Measurements from ENCODE around the gene LGALS3BP. TPM values are rescaled to one million over a fixed set of nuclear protein-coding genes. Genes with fewer than 3 reads are reported as not detected.

LGALS3BP gene
- total and polyA plus RNA-seq, 2 of the 4 experiments (the other 2 are of a cell fraction), result 33.7 to 273 TPM

DNA sequence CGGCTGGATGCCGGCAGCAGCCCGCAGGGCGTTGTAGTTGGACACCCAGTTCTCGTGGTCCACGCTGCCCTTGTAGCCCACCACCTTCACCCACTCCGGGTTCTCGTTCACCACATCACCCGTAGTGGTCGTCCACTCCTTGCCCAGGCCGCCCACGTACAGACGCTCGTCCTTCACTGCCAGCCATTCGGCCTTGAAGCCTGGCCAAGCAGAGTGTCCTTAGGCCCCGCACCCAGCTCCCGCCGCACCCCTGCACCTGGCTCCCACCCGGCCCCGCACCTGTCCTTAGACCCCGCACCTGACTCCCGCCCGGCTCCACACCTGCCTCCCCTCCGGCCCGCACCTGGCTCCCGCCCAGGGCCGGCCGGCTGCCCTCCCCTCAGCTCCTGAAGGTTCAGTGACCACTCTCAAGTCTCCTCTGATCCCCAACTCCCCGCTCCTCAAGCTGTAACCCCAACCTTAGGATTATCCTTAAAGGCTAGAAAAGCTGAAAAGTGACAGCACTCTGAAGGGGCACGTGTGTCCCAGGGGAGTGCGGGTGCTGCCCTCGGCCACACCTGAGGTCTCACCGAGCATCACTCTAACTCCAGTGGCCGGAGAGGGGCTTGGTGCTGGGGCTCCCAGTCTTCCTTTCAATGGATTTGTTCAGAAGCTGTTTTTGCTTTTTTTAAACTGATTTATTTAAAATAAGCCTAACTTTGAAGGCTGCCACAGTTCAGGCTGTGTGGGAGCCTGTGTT, 15.5 kb upstream of the LGALS3BP start:
- BruUV-seq (replicated peaks), result no TSS peak
- no peak overlapping the region for H2AFZ ChIP-seq (replicated peaks; ENCODE audit: low read length, poor library complexity)
- in situ Hi-C loops (cut with MboI; ENCODE audit: low sequenced_read_pairs), result no loop called here

More for the DNA sequence above, 15.5 kb upstream of the LGALS3BP start:
- Histone ChIP-seq H3K23ac (ENCODE audit: low read depth, low read length) (no peak overlapping the region), H3K14ac (replicated peaks; ENCODE audit: low read depth, low read length) (no peak overlapping the region), H3K9ac (ENCODE audit: low read depth, low read length) (no peak overlapping the region), H4K5ac (ENCODE audit: low read depth, low read length) (no peak overlapping the region), H3K36me3 (ENCODE audit: control insufficient read depth, insufficient read depth, low read length) (peaks cover 76% of the 10 kb centered on the region), H3K56ac (ENCODE audit: extremely low read depth, insufficient read depth, low read length) (no peak overlapping the region), H3K18ac (ENCODE audit: low read depth, low read length) (no peak overlapping the region), H4K91ac (ENCODE audit: insufficient read depth, low read depth, low read length) (no peak overlapping the region), H3K4me3 (ENCODE audit: insufficient read depth, low read depth, low read length) (no peak overlapping the region), H3K4me1 (ENCODE audit: control insufficient read depth, insufficient read depth, low read length) (no peaks in the 10 kb centered on the region), H2AK9ac (replicated peaks; ENCODE audit: low read depth, low read length, poor library complexity) (no peak overlapping the region), H3K27ac (ENCODE audit: insufficient read depth, low read length) (no peak overlapping the region), H2AK5ac (ENCODE audit: low read depth, low read length) (no peak overlapping the region), H3K4ac (ENCODE audit: low read depth, low read length) (no peak overlapping the region), H3K79me1 (ENCODE audit: low read depth in 1 of 2, low read length in 2 of 2) (peaks cover 26 to 65% of the 10 kb centered on the region in 2 experiments), H4K8ac (ENCODE audit: low read depth in 2 of 2, low read length in 2 of 2) (no peak overlapping the region), H2BK15ac (ENCODE audit: low read depth, low read length) (no peak overlapping the region), H3K9me1 (ENCODE audit: insufficient read depth, low read length) (no peaks in the 10 kb centered on the region), H3K4me2 (ENCODE audit: low read depth, low read length) (no peak overlapping the region), H3K9me3 (ENCODE audit: control insufficient read depth, insufficient read depth, low read length) (no peaks in the 10 kb centered on the region), H4K20me1 (ENCODE audit: insufficient read depth, low read length) (peaks cover 42% of the 10 kb centered on the region), H2BK20ac (ENCODE audit: low read depth, low read length) (no peak overlapping the region), H3K27me3 (ENCODE audit: control insufficient read depth, insufficient read depth, low read length) (no peaks in the 10 kb centered on the region), H2BK5ac (ENCODE audit: low read depth, low read length, poor library complexity, severe bottlenecking) (no peak overlapping the region), H2BK120ac (ENCODE audit: low read depth, low read length) (no peak overlapping the region)
- dilution Hi-C loops (cut with HindIII; ENCODE audit: low sequenced_read_pairs, unreplicated experiment), result no loop called here
- TF ChIP-seq POLR2A (IDR thresholded peaks at IDR 0.05; ENCODE audit: low read depth, low read length) (no peak), CHD1 (IDR thresholded peaks at IDR 0.05; ENCODE audit: low read depth, low read length) (no peak), SMC3 (IDR thresholded peaks at IDR 0.05; ENCODE audit: low read depth, low read length) (no peak), RFX5 (IDR thresholded peaks at IDR 0.05; ENCODE audit: low read depth, low read length) (no peak), RAD21 (IDR thresholded peaks at IDR 0.05; ENCODE audit: low read length) (no peak), FOS (IDR thresholded peaks at IDR 0.05; ENCODE audit: low read depth, low read length) (no peak), MXI1 (IDR thresholded peaks at IDR 0.05; ENCODE audit: borderline replicate concordance, low read depth, low read length) (no peak), MAZ (IDR thresholded peaks at IDR 0.05; ENCODE audit: borderline replicate concordance, low read depth, low read length) (no peak), MAFK (IDR thresholded peaks at IDR 0.05; ENCODE audit: low read depth, low read length) (no peak), RCOR1 (IDR thresholded peaks at IDR 0.05; ENCODE audit: insufficient replicate concordance, low read length) (no peak), NFE2L2 (IDR thresholded peaks at IDR 0.05; ENCODE audit: low read depth, low read length) (no peak), CEBPB (IDR thresholded peaks at IDR 0.05; ENCODE audit: low read depth, low read length) (no peak)
- TF ChIP-seq, protein P1, sequence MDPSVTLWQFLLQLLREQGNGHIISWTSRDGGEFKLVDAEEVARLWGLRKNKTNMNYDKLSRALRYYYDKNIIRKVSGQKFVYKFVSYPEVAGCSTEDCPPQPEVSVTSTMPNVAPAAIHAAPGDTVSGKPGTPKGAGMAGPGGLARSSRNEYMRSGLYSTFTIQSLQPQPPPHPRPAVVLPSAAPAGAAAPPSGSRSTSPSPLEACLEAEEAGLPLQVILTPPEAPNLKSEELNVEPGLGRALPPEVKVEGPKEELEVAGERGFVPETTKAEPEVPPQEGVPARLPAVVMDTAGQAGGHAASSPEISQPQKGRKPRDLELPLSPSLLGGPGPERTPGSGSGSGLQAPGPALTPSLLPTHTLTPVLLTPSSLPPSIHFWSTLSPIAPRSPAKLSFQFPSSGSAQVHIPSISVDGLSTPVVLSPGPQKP (IDR thresholded peaks at IDR 0.05; ENCODE audit: borderline replicate concordance, low read depth, low read length), result no peak
- TF ChIP-seq, protein P2, sequence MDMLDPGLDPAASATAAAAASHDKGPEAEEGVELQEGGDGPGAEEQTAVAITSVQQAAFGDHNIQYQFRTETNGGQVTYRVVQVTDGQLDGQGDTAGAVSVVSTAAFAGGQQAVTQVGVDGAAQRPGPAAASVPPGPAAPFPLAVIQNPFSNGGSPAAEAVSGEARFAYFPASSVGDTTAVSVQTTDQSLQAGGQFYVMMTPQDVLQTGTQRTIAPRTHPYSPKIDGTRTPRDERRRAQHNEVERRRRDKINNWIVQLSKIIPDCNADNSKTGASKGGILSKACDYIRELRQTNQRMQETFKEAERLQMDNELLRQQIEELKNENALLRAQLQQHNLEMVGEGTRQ (IDR thresholded peaks at IDR 0.05; ENCODE audit: low read depth, low read length), result no peak
- TF ChIP-seq, protein P3, sequence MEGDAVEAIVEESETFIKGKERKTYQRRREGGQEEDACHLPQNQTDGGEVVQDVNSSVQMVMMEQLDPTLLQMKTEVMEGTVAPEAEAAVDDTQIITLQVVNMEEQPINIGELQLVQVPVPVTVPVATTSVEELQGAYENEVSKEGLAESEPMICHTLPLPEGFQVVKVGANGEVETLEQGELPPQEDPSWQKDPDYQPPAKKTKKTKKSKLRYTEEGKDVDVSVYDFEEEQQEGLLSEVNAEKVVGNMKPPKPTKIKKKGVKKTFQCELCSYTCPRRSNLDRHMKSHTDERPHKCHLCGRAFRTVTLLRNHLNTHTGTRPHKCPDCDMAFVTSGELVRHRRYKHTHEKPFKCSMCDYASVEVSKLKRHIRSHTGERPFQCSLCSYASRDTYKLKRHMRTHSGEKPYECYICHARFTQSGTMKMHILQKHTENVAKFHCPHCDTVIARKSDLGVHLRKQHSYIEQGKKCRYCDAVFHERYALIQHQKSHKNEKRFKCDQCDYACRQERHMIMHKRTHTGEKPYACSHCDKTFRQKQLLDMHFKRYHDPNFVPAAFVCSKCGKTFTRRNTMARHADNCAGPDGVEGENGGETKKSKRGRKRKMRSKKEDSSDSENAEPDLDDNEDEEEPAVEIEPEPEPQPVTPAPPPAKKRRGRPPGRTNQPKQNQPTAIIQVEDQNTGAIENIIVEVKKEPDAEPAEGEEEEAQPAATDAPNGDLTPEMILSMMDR (conservative IDR thresholded peaks at IDR 0.05; ENCODE audit: low read depth, low read length), result no peak
- intact Hi-C loops (cut with micrococcal nuclease), result no loop called here
- DNase-seq (no peak), ATAC-seq (ENCODE audit: low read depth) (no peak)
- CTCF ChIA-PET, result interaction anchor here (0.6 to 0.8 kb wide), 2 partner anchors 23 to 33 kb away, joined by 3 read pairs; no protein-coding TSS in a partner anchor
- WGBS, 2 experiments (ENCODE audit: extremely low coverage in 2 of 2, insufficient read length in 1 of 2), result 95% methylated on average over 21 of the region's 34 CpGs; no CpG with 5 or more reads in 1 of the 2 experiments
- POLR2A ChIA-PET (ENCODE audit: unreplicated experiment), result no interaction called here
